Heart left ventricle (tissue), 16 donors: ENCODE results near the gene CYP19A1. TPM values are rescaled to one million over a fixed set of nuclear protein-coding genes. Genes with fewer than 3 reads are reported as not detected.
"Not testable (repeated sequence)": the region's sequence is repeated elsewhere in the genome, so short reads cannot be mapped to it uniquely, and the experiment has no call there.

Source experiments
- ATAC-seq, 4 donors: fragments of 200-7000 bp; cut with Tn5 transposase; one replicate each; pipeline ENCODE4 v1.9.1; 2020 to 2022; ENCODE audit warnings: moderate library complexity in 4 of 4, mild to moderate bottlenecking in 3 of 4, moderate number of reproducible peaks in 1 of 4
- DNase-seq, 5 donors: peaks; one replicate each; pipeline ENCODE4 v3.0.0-alpha.2; 2020
- H3K27ac ChIP-seq, 12 donors: fragments of 200-600 bp; sonication (generic) in 4 of 12; one replicate each; pipeline versions ENCODE4 v1.5.0 to v1.8.0; 2016 to 2022; ENCODE audit warnings: mild to moderate bottlenecking in 2 of 12
- H3K27me3 ChIP-seq, 9 donors: fragments of 200-600 bp; sonication (generic) in 2 of 9; one replicate each; pipeline versions ENCODE4 v1.5.1 to v1.8.0; 2016 to 2022; ENCODE audit warnings: mild to moderate bottlenecking in 3 of 9
- H3K36me3 ChIP-seq, 9 donors: fragments of 200-600 bp; sonication (generic) in 2 of 9; one replicate each; pipeline versions ENCODE4 v1.5.0 to v1.8.0; 2018 to 2022; ENCODE audit warnings: mild to moderate bottlenecking in 2 of 9
- H3K4me1 ChIP-seq, 12 donors: fragments of 200-600 bp; sonication (generic) in 4 of 12; one replicate each; pipeline versions ENCODE4 v1.5.0 to v1.8.0; 2016 to 2022; ENCODE audit warnings: mild to moderate bottlenecking in 3 of 12
- H3K4me3 ChIP-seq, 12 donors: fragments of 200-600 bp; sonication (generic) in 4 of 12; one replicate each; pipeline versions ENCODE4 v1.5.0 to v1.8.0; 2017 to 2022; ENCODE audit warnings: mild to moderate bottlenecking in 9 of 12, moderate library complexity in 4 of 12
- H3K9me3 ChIP-seq, 12 donors: fragments of 200-600 bp; sonication (generic) in 4 of 12; one replicate each; pipeline versions ENCODE4 v1.5.0 to v1.8.0; 2016 to 2022; ENCODE audit warnings: mild to moderate bottlenecking in 1 of 12
- POLR2A ChIP-seq, 2 donors: fragments of 450-650 bp; IDR thresholded peaks; one replicate each; pipeline ENCODE4 v1.6.1; 2017; ENCODE audit warnings: antibody characterized with exemption in 2 of 2, mild to moderate bottlenecking in 2 of 2, moderate library complexity in 2 of 2
- WGBS, 4 donors: extraction: QIAGEN DNeasy Blood & Tissue Kit in 2 of 4; methylation state at CpG; one replicate each; pipeline versions ENCODE4 v1.1.5 to v1.1.7; 2013 to 2018; 5-methylcytosine and 5-hydroxymethylcytosine counted together
- intact Hi-C, 10 donors: fragments of 100-400 bp; cut with DNase I; formaldehyde crosslinking; loops; one replicate each; pipeline versions ENCODE4 v1.11.1 to v1.14.2; 2022
- polyA plus RNA-seq, 2 donors: library from polyadenylated mRNA; stranded (reverse); fragments of 200-250 nt; gene quantifications; one replicate each; pipeline ENCODE4 v1.2.3, GENCODE V29; 2013
- total RNA-seq, 9 donors: library from RNA; depleted of rRNA in 2 of 9; stranded (reverse); fragments of >200 nt in 2 of 9; fragmentation: NEBNext Ultra II Directional in 3 of 9; extraction: Animal tissue kit (Norgen Biotek cat#: 25700) in 3 of 9; gene quantifications; one replicate each; pipeline versions ENCODE4 v1.1.0 to v1.2.4, GENCODE V29; 2016 to 2023
- TF ChIP-seq, protein P1 (sequence below), 12 donors: fragments of 200-600 bp; sonication (generic) in 4 of 12; IDR thresholded peaks; one replicate each; pipeline versions ENCODE4 v1.5.0 to v1.8.0; 2018 to 2022; ENCODE audit warnings: antibody characterized with exemption in 12 of 12, mild to moderate bottlenecking in 5 of 12
- donor health status: ischemic (EF 13 %, LVEDD 7.1; RV severe dilation, severe dysfunction).
- donor health status: healthy with polysubstance abuse.
- donor health status: DM: no; HTN: yes; CAD: no.
- donor health status: DM: no; HTN: no; CAD: no.
- donor health status: ischemic (EF 25% LVEDD 6.9; RV normal size, moderate dysfunction).
- donor health status: ischemic (EF 25% LVEDD 5.7; RV mildly dilated, moderate dysfunction).
- donor health status: healthy.
- donor health status: DM: yes; HTN: yes; CAD: no.
- donor health status: ischemic (EF 35%, LVEDD 5.7; RV mildly dilated, moderate dysfunction).
- donor health status: nonischemic (EF 11% LVEDD 7.7; RV severe dilation, severe dysfunction).
- donor health status: DM: yes; HTN: yes; CAD: no.
- donor health status: PGD.
- donor health status: ischemic (EF 29% LVEDD 5.4; RV normal size, mild dysfunction).
- donor health status: nonischemic (EF 23%, LVEDD 6.1; RV moderate dilation, normal function).

Gene CYP19A1
- total and polyA plus RNA-seq, 11 donors: 0.15 to 5.4 (median 0.60) TPM

- no peak for DNase-seq
- no peak for ATAC-seq
- 90 to 94% (median 92%) methylated on average over 6 of the region's 6 CpGs for WGBS, 4 donors
- Histone ChIP-seq H3K9me3 (no peaks in the 10 kb centered on the region), H3K36me3 (no peaks in the 10 kb centered on the region), H3K4me1 (peaks cover 0 to 25% (median 0%) of the 10 kb centered on the region in 12 donors), H3K27me3 (no peaks in the 10 kb centered on the region), H3K4me3 (no peak overlapping the region), H3K27ac (no peak overlapping the region)
- intact Hi-C loops: loop anchor here in 1 of 10 donors (5.0 kb wide), 1 partner anchor 47 kb away; no protein-coding TSS in a partner anchor
- TF ChIP-seq POLR2A (IDR thresholded peaks at IDR 0.05): no peak
- TF ChIP-seq, protein P1, sequence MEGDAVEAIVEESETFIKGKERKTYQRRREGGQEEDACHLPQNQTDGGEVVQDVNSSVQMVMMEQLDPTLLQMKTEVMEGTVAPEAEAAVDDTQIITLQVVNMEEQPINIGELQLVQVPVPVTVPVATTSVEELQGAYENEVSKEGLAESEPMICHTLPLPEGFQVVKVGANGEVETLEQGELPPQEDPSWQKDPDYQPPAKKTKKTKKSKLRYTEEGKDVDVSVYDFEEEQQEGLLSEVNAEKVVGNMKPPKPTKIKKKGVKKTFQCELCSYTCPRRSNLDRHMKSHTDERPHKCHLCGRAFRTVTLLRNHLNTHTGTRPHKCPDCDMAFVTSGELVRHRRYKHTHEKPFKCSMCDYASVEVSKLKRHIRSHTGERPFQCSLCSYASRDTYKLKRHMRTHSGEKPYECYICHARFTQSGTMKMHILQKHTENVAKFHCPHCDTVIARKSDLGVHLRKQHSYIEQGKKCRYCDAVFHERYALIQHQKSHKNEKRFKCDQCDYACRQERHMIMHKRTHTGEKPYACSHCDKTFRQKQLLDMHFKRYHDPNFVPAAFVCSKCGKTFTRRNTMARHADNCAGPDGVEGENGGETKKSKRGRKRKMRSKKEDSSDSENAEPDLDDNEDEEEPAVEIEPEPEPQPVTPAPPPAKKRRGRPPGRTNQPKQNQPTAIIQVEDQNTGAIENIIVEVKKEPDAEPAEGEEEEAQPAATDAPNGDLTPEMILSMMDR (IDR thresholded peaks at IDR 0.05): no peak
Observed at GRCh38 chr15:51284871-51285270, 53.5 kb downstream of the CYP19A1 start.

DNA sequence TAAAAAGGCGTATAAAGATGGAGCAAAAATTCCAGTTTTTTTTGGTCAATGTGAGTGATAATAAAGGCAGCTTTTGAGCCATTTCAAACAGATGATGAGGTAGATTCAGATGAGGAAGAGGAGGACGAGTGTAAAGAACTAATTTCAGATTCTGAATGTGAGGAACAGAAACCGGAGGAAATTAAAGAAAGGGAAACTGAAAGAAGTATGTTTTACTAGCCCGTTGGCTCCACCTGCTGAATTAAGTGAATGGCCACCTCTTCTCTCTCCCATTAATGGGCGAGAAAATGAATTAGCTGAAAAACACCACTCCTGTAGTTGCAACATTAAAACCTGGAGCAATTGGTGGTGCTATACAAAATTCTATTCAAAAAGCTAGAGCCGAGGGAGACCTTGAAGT is 55.4 kb downstream of the CYP19A1 start:
- no peak for ATAC-seq
- intact Hi-C loops: no loop called here
- WGBS, 4 donors: 78 to 89% (median 87%) methylated on average over 6 of the region's 6 CpGs
- H3K27ac ChIP-seq: peak overlapping the region in 2 of 12 donors; percentile 25 to 53
- no peaks in the 10 kb centered on the region for H3K36me3 ChIP-seq
- H3K27me3 ChIP-seq: peaks cover 0 to 3% (median 0%) of the 10 kb centered on the region in 9 donors
- no peak overlapping the region for H3K4me3 ChIP-seq
- peaks cover 0 to 25% (median 0%) of the 10 kb centered on the region in 12 donors for H3K4me1 ChIP-seq
- H3K9me3 ChIP-seq: no peaks in the 10 kb centered on the region
- DNase-seq: no peak
- TF ChIP-seq, protein P1 (IDR thresholded peaks at IDR 0.05): no peak
- TF ChIP-seq POLR2A (IDR thresholded peaks at IDR 0.05): no peak

GRCh38 chr15:51282241-51282640 is 56.2 kb downstream of the CYP19A1 start:
- H3K9me3 ChIP-seq, H3K4me3 ChIP-seq, intact Hi-C loops, H3K27me3 ChIP-seq, DNase-seq, H3K36me3 ChIP-seq: not testable (repeated sequence)
- H3K4me1 ChIP-seq: peaks cover 0 to 25% (median 0%) of the 10 kb centered on the region in 12 donors
- ATAC-seq: peak in 1 of 4 donors; percentile 36
- 78 to 80% (median 79%) methylated on average over 2 of the region's 2 CpGs for WGBS, 4 donors
- H3K27ac ChIP-seq: peak overlapping the region in 4 of 12 donors; percentile 25 to 53 (median 45)

DNA sequence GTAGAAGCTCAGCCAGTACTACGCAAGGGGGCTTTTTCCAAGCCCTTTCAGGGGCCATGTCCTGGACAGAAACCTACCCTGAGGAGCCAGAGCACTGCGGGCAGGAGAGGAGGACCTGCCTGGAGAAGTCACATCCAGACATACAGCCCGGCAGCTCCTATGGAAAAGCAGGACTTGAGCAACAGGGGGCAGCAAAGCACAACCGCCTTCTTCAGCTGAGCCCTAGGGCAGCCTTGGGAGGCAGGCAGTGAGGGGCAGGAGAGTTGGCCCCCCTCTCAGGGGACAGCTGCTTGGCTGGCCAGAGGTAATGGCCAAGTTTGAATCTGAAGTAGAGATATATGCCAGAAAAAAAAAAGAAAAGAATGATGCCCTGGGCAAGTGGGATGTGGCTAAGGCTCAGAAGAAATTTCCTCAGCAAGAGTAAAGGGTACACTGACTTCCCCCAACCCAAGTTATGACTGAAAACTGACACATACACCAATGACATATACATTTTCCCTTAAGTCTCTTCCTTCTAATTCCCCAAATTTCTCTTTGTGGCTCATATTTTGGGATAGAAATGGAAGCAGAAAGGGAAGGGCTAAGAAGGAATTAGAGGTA is 56.9 kb downstream of the CYP19A1 start:
- H3K27me3 ChIP-seq: peaks cover 0 to 9% (median 0%) of the 10 kb centered on the region in 9 donors
- TF ChIP-seq, protein P1 (IDR thresholded peaks at IDR 0.05): peak; percentile 64 to 81 (median 78)
- TF ChIP-seq POLR2A (IDR thresholded peaks at IDR 0.05): no peak
- peak overlapping the region in 3 of 12 donors; percentile 3 to 44 (median 25) for H3K27ac ChIP-seq
- H3K9me3 ChIP-seq: no peaks in the 10 kb centered on the region
- WGBS, 4 donors: 29 to 49% (median 34%) methylated on average over 4 of the region's 4 CpGs
- H3K4me1 ChIP-seq: peaks cover 0 to 25% (median 0%) of the 10 kb centered on the region in 12 donors
- intact Hi-C loops: loop anchor here (1.0 to 2.0 kb wide), 2 partner anchors 99 to 100 kb away; no protein-coding TSS in a partner anchor
- no peaks in the 10 kb centered on the region for H3K36me3 ChIP-seq
- DNase-seq (peak; percentile 57 to 81 (median 71)), ATAC-seq (peak; percentile 68 to 94 (median 92))
- H3K4me3 ChIP-seq: no peak overlapping the region
